HG03354 (cell line): ENCODE measurements around the gene HOXB8.

Experiments
- ATAC-seq: cut with Tn5 transposase; IDR thresholded peaks from one replicate; pipeline ENCODE4 v1.9.1; 2021; ENCODE audit warnings: mild to moderate bottlenecking; ENCODE audit not compliant: unreplicated experiment, poor library complexity, severe bottlenecking

HOXB8 gene

DNA sequence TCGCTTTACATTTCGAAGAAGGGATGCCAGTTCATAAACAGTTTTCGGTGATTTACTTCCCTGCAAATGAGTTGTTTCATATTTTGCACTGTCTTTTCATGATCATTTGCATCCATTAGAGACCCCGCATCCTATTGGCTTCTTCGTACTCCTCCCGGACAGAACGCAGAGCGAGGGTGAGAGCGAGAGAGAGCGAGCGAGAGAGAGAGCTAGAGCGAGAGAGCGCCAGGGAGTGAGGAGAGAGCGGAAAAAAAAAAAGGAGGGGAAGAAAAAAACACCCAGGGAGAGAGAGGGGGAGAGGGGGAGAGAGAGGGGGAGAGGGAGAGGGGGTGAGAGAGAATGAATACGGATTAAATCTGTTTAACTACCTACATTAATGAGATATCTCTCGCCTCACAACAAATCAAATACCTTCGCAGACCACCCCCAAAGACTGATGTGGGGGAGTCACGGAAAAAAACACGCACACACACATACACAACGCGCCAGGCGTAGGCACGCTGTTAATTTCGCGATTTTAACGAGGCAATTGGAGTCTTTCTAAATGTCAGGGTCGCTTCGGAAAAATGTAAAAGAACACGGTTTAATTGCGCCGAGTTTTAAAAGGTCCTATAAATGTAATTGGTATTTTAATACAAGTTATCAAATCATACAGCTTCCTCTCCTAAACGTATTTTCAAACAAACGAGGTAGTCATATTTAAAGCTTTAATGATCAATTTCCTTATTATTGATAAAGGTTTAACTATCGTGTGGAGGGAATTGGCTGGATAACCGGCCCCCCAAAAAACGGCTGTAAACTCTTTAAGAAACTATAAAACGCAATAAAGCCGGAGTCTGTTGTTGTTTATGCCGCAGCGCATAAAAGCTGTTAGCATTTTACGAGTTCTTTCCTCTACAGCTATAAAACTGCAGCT, at the start of gene HOXB8:
Gene HOXB8, minus strand, starts transcription at position 246 of the 916 bp plus-strand sequence. CDS start 588 bp downstream, outside the sequence.
- no peak for ATAC-seq

DNA sequence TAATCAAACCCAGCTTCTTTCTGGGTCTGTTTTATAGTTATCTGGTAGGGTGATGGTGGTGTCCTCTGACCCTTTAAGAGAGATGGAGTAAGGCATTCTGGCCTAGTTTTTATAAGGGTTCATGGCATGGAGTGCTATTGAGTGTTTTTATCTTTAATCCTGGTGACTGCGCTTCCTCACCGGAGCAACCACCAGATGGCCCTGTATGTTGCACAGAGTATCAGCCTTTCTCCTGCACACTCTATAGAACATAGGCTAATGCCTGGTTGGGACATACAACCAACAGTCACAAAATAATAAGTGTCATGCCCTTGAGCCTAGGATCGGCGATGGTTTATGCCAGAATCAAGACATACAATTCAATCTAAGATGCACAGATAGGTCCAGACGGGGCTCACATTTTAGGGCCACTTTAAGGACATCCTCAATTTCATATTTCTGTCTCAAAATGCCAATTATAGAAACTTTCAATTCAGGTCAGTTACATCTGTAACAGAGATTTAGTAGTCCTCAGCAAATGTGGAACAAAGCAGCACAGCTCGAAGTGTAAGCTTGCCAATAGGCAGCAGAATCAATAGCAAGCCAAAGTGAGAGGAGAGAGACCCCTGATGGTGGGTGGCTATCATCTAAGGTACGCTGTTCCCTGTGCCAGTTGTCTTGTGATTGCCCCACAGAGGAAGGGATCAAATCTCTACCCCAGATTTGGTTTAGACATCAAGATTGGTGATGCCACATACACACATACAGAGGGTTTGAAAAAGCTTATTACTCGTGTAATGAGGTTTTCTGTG, 48.2 kb upstream of the HOXB8 start:
- ATAC-seq: no peak

DNA sequence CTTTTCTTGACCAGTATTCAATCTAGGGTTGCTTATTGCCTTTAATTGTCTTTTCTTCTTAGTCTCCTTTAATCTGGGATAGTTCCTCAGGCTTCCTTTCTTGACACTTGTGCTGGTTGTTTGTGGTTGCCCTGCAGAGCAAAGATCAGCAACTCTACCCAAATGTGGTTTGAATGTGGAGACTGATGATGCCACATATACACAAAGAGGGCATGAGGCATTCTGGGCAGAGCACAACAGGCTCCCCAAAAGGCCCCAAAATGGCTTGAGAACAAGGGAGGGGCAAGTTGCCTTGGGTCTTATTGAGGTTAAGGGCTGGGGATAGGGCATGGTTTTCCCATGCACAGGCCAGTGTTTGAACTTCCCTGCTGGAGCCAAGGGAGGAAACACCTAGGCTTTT, 40.8 kb upstream of the HOXB8 start:
- no peak for ATAC-seq

DNA sequence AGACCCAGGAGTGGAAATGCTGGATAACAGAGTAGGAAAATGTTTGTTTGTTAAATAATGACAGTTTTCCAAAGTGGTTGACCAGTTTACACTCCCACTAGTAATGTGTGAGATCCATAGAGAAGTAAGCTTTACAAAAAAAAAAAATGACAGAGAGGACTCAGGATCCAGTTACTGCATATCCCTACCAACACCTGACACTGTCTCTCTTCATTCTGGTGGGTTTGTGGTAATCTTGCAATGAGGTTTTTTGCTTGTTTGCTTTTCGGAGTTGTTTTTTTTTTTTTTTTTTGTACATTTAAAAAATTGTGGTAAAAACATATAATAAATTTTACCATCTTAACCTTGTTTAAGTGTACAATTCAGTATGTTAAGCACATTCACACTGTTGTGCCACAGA, 34.6 kb upstream of the HOXB8 start:
- no peak for ATAC-seq

DNA sequence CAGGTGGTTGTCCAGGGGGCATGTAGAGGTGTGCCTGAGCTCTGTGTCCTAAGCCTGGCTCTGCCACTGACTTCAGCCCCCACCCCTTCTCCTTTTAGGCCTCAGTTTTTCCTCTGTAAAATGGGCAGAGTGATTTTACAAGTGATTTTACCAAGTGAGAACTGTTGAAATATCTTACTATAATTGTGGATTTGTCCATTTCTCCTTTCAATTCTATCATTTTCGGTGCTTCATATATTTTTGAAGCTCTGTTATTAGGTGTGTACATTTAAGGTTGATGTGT, 32.8 kb upstream of the HOXB8 start:
- no peak for ATAC-seq

DNA sequence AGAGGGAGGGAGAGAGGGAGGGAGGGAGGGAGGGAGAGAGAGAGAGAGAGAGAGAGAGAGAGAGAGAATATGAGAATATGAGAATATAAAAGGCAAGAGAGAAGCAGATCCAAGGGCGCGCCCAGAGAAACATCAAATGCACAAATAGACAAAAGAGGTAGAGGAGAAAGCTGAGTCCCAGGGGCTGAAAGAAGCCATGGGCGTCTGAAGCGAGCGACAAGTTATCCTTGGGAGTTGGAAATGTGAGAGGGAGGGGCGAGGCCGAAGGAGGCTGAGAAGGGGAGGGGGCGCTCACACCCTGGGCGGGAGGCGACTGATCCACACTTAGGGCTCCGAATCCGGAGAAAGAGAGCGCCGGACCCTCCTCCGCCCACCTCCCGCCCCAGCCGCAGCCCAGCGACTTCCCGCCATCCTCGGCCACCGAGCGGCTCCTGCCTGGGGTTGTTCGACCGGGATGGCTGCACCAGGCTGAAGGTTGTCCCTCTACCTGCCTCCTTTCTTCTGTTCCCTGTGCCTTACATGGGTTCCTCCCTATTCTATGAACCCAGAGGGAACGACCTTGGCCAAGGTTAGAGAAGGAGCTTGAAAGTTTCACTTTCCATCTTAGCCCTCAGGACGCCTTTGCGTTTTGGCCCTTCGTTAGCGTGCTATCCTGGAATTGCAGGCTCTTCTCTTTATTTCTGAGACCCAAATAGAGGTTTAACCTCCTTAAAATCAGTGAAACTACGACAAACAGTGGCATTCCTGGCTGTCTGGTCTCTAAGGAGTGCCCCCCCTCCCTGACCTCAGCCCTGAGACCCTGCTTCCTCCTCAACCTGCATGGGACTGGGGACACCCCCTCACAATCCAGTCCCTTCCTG, 32.2 kb upstream of the HOXB8 start:
- ATAC-seq: no peak

DNA sequence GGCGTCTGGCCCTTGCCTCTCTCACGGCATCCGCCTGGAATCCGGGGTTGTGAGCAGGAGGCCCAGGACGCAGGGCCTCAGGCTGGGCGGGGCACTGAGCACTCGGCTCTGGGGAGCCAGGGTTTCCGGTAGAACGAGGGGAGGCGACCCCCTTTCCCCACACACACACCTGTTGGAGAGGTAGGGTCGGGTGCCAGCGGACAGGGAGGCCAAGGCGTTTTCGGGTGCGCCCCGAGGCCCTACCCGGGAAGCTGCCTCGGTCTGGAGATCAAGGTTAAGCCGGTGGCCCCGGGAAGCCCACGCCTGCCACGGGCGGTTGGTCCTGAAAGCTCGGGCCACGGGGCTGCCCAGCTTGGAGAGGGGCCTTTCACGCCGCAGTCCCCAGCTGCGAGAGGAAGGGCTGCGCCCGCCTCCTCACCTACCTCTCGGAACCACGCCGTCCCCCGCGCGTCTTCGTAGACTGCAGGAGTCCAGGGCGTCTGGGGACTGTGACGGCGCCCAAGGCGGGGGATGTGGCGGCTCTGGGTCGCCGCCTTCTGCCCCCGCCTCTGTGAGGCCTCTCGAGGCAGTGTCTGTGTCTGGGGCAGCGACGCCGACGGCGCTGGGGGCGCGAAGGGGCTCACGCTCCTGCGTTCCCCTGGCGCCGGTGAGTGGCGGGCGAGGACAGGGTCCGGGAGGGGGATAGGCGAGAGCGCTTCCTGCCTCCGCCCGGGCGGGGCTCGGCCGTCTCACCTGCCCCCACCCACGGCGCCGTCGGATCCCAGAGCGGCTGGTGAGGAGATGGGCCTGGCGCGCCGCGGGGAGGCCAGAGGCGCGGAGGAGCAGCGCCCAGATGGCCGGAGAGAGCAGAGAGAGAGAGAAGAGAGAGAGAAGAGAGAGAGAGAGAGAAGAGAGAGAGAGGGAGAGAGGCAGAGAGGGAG, 31.4 kb upstream of the HOXB8 start:
- no peak for ATAC-seq

DNA sequence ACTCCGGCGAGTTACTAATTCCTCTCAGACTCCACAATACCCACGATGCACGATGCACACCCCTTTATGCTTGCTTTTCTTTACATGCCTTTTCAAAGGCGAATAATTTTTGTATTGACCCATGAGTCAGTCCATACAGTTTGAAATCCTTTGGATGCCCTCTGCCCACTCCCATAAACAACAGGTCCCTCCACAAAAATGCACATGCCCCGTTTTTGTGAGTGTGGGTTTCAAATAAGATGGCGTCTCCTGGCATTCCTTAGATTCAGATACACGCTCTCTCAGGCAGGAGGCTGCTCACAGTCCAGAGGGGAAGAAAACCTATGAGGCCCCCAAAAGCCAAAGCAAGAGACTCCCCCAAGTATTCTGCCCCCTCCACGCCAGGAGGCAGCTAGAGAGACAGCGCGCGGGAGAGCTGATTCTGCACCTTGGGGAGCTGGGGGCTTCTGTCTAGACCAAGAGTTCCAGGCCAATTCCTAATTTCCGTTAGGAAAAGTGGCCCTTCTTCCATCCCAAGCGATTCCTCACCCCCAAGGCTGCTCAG, 30.6 kb upstream of the HOXB8 start:
- no peak for ATAC-seq

DNA sequence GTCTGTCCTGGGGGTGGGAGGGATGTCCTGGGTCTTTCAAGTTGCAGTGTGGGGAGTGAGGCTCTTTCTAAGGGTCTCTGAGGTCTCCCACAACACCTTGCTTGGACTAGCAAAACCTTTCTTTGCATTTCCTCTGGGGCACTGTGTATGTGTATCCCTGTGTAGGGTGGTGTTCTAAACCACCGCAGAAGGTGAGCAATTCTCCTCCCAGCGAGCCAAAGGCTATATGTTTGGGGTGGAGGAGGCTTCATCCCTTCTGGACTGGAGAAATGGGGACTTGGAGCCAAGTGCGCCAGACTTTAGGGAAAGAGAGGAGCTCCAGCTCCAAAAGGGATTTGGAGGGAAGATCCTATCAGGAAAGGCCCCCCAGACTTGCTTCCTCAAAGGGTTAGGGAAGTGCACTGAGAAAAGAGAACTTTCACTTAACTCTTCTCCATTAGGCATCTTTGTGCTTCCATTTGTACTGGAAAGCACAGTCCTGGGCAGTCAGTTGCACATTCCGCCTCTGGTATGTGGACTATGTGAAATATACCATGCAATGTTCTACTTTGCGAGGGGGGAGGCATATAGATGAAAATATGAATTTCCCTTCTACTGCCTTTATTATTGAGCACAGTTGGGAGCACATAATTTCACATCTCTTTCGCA, 29.9 kb upstream of the HOXB8 start:
- ATAC-seq: no peak

DNA sequence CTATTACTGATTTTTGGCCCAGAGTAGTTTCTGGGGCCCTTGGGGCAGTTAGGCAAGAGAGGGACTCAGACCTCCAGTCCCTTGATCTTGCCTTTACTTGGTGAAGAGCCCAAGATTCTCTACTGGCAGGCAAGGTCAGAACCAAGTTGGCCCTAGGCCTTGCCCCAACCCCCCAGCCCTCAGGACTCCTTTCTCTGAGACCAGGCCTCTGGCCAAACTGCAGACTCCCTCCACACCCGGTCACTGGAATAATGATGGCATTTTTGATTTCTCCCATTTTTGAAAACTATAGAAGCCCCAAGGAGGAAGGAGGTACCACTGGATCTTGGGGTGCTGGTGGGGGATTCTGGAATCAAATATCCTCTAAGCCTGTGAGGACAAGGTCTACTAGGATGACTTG, 29.1 kb upstream of the HOXB8 start:
- ATAC-seq: no peak

DNA sequence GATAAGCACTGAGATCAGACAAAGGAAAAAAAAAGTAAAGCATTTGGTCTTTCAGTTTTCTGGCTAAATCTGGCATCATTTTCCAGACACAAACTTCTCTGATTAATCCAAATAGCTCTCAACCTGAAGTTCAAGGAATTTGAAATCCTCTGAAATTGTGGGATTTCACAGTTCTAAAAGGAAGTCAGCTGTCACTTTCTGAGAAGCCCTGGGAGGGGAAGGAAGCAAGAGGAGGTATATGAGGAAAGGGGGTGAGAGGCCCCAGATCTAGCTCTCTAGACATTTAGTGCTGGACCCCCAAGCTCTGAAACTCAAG, 28.6 kb upstream of the HOXB8 start:
- ATAC-seq: no peak

DNA sequence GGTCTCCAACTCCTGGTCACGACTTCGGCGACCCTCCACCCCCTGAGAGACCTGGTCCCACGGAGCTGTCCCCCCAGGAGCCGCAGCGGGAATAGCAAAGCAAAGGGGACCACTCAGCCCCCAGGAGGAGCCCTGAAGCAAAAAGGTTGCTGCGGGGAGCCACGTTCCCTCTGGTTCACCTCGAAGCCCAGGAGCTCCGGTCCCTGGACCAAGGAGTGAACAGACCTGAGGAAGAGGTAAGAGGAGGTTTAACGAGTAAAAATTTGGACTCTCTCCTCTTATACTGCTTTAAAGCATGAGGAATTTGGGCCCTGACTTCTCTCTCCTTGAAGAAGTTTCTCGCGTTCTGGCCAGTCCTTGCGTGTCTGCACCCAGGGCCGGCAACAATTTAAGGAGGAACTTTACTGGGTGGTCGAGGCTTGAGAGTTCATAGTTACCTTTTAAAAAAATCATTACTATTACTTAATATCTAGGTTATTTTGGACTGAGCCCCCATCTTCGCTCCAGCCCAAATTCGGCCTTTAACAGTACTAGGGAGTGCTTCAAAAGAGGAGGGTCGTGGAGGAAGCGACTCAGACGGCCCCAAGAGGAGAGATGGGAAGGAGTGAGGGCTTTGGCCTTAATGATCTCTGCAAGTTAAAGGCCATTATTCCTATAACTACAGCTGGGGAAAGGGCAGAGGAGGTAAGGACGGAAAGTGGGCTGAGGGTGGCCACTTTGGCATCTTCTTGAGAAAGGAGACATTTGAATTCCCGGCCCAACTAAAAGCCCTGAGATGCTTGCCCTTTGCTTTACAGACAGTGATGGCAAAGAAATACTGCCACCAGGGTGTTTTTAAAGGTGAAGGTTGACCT, 28.0 kb upstream of the HOXB8 start:
- ATAC-seq: no peak

DNA sequence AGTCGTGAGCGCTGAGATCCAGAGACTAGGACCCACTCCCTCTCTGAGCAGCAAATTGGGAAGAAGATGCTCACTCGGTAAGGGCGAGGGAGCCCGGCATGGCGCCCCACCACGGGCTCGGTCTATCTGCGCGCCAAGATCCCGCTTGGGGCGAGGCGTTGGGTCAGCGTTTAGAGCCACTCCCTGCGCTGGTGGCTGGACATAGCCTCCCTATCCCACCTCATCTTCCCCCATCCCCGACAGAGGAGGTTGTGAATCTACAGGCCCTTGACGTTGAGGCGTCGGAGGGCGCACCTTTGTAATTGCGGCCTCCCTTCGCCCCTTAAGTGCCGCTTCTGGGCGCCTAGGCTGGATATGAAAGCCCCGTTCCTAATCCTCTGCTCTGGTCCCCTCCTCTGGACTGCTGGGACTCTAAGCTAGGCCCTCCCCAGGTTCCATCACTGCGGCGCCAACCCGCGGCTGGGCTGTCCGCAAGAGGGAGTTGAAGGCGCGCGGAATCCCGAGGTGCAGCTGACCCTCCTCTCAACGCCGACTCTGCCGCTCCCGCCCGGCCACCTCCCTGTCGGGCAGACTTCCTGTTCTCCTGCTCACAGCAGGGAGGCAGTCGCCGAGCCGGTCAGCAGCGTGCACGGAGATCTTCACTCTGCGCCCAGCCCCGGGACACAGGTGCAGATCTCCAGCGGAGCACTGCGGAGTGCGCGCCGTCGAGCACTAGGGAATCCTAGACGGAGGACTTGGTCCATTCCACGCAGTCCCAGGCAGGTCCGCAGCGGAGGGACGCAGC, 27.2 kb upstream of the HOXB8 start:
- ATAC-seq: no peak

DNA sequence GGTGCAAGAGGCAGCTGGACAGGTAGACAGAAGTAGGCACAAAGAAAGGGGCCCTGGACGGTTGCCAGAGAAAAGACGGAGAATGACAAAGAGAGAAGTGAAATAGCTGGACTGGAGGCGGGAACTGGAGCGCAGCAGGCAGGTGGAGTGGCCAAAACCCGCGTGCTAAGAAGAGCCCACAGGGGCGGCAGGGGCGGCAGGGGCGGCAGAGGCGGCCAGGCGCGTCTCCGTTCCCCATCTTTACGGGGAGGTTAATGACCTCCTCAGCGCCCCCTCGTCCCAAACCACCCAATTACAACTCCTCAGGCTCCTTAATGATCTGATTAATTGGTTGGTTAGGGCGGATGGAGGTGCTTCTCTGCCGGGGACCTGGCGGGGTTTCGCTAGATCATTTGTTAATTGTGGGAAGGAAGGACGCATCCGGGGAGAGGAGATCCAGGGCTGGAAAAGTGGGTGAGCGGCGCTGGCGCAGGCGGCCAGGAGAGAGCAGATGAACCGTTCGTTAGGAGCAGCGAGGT, 26.5 kb upstream of the HOXB8 start:
- ATAC-seq: no peak

DNA sequence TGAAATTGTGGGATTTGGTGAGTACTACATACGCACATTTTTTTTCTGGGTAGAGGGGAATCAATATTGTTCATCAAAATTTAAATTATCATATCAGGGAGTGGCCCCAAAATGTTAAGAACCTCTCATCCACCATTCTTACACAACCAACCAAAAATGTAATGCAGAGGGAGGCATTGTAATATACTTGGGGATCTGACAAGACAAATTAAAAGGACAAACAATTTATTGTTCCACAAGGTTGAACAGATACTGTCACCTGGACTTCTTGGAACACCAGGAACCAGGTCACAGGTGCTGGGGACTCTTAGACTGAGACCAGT, 25.7 kb upstream of the HOXB8 start:
- no peak for ATAC-seq

DNA sequence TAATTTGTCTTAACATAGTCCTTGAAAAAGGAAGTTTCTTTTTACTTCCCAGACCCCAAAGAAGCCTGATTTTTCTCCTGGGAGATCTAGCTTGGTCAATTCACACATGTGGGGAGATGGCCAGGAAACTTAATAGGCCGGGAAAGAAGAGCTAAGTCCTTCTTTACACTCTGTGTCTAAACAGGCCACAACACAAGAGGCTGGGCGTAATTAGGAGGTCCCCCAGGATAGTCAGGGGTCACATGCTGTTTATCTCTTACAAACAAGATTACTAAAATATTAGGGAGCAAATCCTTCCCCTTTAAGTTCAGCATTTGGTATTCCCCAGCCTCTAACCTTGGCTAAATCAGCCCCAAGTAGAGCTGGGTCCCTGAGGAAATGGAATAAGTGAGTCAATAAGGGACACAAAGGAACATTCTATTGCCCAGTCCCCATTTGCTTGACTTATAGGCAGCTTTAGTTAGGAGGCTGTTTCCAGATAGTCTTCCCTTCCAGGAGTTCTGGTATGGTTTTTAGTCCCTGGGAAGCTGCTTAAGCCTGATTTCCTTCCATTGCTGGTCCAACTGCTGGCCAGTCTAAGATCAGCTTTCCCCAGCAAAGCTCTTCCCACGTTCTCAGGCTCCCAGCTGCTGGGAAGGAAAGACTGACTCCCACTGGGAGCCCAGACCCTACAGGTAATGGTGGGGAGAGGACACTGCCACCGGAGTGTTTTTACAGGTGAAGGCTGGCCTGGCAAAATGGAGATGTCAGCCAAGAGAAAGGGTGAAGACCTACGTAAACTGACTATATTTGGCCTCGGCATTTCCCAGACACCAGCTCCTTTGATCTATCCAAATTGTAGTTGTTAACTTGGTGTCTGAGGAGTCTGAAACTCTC, 25.1 kb upstream of the HOXB8 start:
- no peak for ATAC-seq
